GM18505 (cell line): Measurements from ENCODE around the gene PDLIM4.
A peak's percentile ranks its signal among the peaks of the same experiment; 100 is the strongest.

Experiments
- ATAC-seq: cut with Tn5 transposase; IDR thresholded peaks from one replicate; pipeline ENCODE4 v1.9.1; 2021; ENCODE audit not compliant: unreplicated experiment
- POLR2A ChIP-seq: IDR thresholded peaks from 4 replicates; pipeline ENCODE4 v1.6.1; 2011; ENCODE audit warnings: borderline replicate concordance; ENCODE audit not compliant: insufficient read depth, insufficient read length; ENCODE audit errors: extremely low read depth

Gene PDLIM4

DNA sequence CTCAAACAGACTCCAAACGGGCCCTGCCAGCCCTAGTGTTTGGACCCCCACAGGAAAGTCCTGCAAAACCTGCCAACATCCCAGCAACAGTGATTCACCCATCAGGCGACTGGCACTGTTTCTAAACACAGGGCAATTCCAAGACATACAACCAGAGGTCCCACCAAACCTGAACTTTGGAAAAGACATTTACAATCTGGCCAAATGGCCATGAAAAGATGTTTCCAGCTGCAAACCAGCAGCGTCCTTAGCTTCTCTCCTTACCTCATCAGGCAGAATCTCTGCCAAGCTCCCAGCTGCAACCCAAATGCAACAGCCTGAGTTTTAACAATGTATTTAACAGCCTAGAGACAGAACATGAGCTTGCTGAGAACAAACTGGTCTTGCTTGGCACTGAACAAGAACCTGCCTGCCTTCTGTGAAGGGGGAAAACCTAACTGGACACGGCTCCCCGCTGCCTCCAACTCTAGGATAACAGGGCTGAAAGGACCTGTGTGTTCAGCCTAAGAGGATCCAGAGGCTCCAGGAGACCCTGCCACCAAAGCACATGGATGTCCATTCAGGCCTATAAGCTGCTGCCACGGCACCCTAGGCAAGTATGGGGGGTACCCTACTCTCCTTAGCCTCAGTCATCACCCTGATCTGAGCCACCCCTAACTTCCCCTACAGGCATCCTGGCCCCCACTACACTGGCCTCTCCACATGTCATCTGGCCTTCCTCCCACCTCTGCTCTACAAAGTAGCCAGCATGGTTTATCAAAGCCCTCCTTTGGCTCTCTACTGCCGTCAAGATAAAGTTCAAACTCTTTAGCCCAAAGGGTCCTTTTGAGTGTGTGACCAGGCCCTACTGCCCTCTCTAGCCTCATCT lies 35.5 kb upstream of the PDLIM4 start:
- ATAC-seq: peak; percentile 18
- TF ChIP-seq POLR2A: no peak

DNA sequence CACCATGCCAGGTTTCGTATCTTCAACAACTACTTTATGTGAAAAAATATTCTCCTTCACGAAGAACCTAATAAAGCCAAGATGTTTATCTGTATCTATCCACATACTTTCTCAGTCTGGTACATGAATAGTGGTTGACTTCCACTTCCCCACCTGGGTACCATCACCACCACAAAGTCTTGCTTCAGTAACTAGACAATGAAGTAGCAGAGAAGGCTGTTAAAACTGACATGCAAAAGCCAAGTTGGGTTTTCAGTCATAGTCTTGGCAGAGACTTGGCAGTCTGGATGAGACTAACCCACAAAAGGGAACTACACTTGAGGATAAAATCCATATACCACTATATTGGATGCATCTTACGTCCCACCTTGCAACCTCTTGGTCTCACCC lies 34.9 kb upstream of the PDLIM4 start:
- ATAC-seq: peak; percentile 78
- no peak for TF ChIP-seq POLR2A

DNA sequence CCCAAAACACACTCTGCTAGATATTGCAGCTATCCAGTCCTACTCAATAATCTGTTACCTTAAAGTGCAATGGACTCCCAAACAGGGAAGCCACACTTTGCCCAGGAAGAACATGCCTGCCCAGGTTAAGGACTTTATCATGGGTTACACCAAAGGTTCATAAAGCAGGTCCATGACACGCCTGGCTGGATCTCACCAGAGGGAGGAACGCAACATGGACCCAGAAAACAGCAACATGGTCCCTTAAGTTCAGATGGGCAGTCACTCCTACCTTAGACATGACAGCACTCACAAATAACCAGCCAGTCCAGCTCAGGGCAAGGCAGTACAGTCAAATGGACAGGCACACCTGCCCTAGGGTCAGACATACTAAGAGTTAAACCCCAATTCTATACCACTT lies 33.6 kb upstream of the PDLIM4 start:
- ATAC-seq: no peak
- no peak for TF ChIP-seq POLR2A

DNA sequence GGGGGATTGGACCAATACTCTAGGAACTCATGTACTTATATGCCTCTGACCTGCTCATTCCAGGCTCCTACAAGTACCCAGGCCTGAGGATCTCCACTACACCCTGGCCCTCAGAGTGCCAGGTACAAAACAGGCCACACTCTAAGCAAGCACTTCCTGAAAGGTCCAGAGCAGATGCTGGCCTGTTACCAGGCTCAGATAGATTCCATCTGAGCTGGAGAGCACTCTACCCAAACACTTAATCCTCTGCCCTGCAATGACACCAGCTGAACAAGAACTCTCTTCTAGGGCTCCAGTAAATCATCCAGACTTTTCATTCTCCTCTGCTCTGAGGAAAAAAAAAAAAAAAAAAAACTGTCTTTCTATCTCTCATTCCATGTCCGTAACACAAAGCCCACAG lies 32.8 kb upstream of the PDLIM4 start:
- no peak for TF ChIP-seq POLR2A
- ATAC-seq: no peak

DNA sequence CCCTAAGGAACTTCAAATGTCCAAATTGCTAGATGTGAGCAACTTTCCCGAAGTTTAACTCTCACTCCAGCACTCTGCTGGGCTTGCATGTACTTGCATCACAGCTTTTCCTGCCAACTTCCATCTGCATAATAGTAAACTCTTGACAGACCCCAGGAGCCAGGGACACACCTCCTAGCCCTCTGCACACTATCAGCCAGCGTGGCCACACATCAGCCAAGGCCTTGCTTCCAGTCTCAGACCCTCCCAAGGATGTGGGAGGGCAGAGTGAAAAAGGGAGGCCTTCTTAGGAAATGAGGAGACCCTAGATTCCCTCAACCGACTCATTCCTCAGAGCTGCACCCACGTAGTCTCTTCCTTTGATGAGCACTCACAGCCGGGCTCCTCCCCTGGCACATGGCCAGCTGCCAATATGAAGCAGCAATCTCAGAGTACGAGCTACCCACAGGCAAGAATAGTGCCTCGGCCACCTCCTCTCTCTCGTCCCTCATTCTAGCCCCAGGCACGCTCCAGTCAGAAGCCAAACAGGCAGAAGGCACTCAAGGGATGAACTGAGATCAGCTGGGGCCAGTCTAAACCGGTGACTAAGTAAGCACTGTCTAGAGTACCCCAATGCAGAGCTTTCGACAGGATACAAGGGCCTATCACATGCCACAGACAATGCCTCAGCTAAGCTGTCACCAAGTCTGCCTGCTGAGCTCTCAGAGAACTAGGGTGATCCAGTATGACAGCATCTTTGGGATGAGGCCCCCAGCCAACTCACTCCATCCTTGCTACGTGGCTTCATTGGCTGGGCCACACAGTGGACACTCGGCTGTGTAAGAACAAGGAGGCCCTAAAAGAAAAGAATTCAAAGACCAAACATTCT lies 32.1 kb upstream of the PDLIM4 start:
- TF ChIP-seq POLR2A: no peak
- no peak for ATAC-seq

DNA sequence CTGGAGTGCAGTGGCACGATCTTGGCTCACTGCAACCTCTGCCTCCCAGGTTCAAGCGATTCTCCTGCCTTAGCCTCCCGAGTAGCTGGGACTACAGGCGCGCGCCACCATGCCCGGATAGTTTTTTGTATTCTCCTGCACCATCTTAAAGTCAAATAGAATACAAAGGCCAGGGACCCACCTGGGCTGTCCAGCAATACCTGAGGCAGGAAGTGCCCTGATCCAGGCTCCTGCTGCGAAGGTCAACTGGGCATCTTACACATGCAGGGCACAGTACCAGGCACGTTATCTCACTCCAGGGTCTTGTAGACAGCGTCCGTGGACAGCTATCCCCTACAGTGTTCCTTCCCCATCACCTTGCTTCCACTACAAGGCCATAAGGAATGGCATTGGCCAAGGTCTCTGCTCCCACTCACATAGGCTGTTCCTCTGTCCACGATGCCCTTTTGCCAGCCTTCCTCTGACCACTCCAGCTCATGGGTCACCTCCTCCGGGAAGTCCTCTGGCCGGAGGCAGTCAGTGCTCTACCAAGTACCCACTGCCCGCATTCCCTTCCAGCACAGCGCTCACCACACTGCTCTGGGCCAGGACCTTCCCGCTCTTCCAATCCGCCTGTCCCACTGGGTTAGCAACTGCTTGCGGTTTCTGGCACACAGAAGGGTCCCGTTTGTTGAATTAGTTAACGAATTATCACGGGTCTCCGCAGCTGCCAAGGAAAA lies 30.8 kb upstream of the PDLIM4 start:
- ATAC-seq: no peak
- no peak for TF ChIP-seq POLR2A

DNA sequence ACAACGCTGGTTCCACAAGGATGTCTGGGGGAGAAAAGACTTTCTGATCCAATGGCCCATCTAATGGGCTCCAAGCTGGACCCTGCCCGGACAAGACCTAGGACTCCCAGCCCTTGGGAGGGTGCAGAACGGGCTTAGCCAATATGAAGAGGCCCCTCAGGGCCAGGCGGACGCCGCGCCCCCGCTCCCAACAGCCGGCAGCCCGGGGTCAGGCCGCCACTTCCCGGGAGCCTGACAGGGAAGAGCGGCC lies 30.3 kb upstream of the PDLIM4 start:
- ATAC-seq: no peak
- no peak for TF ChIP-seq POLR2A

DNA sequence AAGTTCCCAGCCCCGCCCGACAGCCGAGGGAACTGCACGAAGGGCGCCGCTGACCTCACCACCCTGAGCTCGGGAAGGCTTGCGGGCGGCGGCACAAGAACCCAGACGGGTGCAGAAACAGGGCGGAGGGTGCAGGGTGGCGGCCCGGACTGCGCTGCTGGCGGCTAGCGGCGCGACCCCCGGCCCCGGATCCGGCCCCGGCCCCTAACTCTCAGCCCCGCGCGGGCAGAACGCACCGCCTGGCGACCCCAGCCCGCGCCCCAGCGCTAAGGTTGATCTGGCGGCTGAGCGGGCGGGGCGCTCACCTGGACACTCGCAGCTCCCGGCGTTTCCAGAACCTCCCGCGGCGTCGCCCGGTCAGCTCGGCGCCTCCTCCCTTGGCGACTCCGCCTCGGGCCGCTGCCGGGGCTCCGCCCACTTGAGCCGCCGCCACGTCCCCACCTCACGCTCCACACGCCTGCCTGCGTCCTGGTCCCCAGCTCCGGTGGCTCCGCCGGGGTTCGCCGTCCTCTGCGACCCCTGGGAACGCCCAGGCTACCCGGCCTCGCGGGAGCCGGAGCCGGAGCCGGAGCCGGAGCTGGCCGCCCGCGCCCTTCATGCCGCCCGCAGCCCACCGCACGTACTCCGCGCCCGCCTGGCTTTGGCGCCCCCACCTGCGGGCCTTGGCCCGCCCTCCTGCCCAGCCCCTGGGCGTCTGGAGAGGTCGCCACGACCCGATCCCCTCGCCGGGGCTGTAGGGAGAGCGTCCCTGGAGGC lies 29.8 kb upstream of the PDLIM4 start, which contains the start of gene P4HA2:
Gene P4HA2, minus strand, starts transcription at position 369 of the 756 bp plus-strand sequence. CDS start 9,227 bp downstream, outside the sequence.
- peak; percentile 77 for ATAC-seq
- TF ChIP-seq POLR2A: no peak

DNA sequence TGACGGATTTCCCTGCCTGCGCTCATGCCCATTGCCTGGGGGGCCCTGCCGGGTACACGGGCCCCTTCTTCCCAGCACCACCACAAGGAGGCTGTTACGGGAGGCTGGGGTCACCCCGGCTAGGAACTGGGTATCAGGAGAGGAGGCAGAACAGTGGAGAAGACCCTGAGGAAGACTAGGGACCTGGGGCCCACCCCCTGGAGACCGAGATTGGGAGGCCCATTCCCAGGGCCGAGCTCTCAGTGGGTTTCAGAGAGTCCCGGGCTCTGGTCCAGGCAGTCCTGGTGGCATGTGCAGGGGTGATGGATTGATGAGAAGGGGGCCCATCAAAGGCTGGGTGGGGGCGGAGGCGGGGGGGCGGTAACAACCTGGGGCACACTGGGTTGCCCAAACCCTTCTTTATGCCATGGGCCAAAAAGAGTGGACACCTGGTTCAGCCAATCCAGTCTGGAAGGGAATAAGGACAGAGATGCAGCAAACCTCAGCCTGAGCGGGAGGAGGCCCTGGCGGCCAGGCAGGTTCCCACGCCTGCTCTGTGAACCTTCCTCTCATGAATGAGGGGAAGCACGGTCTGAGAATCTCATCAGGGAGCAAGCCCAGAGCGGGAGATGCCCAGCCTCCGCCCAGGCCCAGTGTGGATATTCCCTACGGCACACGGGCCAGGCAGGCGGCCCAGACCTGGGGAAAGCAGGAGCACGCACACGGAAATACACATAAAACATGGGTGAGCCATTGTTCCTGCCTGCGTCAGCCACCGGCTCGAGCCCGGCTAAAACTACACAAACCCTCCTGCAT lies 29.1 kb upstream of the PDLIM4 start:
- no peak for ATAC-seq
- TF ChIP-seq POLR2A: no peak

DNA sequence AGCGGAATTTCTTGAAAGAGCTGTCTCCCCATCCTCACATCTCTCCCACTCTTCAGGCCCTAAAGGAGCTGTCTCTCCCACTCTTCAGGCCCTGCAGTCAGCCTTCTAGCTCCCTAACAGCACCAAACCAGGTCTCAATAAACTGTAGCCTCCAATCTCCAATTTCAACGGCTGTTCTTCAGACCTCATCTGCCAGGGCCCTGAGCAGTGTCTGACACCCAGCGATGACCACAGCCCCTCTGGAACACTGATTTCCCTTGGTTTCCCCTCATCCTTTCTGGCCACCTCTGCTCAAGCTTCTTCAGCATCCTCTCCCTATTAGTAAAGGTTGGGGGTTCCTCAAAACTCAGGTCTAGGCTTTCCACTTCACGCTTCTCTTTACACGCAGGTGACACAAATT lies 28.3 kb upstream of the PDLIM4 start:
- no peak for ATAC-seq
- no peak for TF ChIP-seq POLR2A

DNA sequence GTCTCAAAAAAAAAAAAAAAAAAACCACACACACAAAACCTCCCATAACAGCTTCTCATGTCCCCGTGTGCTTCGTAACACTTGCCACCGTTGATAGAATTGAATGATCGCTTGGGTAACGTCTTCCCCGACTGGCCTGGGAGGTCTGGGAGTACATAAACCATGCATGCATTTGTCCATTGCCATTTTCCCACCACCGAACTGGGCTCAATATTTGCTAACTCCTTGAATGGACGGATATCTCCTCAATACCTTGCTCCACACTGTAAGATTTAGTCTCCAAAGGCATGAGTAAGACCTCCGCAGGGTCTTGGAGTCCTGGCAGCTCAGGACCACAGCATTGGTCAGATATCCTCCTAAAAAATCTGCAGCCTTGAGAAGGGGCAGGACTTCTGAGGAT lies 26.6 kb upstream of the PDLIM4 start:
- ATAC-seq: no peak
- TF ChIP-seq POLR2A: no peak

DNA sequence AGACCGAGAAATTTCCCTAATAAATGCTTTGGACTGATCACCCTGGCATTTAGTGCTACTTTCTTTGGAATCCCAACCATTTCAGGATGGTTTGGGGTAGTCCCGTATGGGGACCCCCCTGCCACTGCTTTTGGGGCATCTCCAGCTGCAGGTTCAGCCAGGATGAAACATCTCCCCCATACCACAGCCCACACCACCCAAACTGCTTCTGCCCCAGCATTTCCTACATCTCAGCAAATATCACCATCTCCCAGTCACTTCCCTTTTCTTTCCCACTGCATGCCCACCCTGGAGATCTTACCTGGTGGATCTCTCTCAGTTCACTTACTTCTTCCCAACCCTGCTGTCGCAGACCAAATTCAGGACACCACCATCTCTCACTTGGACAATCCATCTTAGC lies 25.0 kb upstream of the PDLIM4 start:
- no peak for ATAC-seq
- TF ChIP-seq POLR2A: no peak

DNA sequence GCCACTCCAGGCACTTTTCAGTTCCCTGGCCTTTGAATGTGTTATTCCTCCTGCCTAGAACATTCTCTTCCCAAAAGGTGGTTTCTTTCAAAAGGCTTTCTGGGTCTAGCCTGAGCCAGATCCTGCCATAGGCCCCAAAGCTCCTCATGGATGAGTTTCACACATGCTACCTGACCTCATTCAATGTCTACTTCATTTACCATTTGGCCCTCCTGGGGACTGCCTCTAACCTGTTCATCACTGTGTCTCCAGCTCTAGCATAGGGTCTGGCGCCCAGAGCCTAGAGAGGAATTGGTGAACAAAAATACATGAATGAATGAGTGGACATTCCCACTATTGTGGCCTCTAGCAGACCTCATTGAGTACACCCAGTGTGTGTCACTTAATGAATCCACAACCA lies 24.4 kb upstream of the PDLIM4 start:
- TF ChIP-seq POLR2A: no peak

More for the DNA sequence above, 24.4 kb upstream of the PDLIM4 start:
- ATAC-seq: no peak
